Stomach (tissue), 9 donors: ENCODE results near the gene ATAD3B. TPM values are rescaled to one million over a fixed set of nuclear protein-coding genes. Genes with fewer than 3 reads are reported as not detected.
A peak's percentile ranks its signal among the peaks of the same experiment; 100 is the strongest.

Experiments
- DNase-seq, 2 donors: peaks; one replicate each; pipeline versions ENCODE4 v3.0.0 to v3.0.0-alpha.2; 2013 to 2019
- H3K27ac ChIP-seq, 5 donors: fragments of 200-600 bp in 4 of 5; sonication (generic) in 4 of 5; one replicate each; pipeline ENCODE4 v1.5.1; 2013 to 2019; ENCODE audit warnings: mild to moderate bottlenecking in 1 of 5, moderate library complexity in 1 of 5
- H3K27me3 ChIP-seq, 3 donors: fragments of 200-600 bp; sonication (generic); one replicate each; pipeline ENCODE4 v1.5.1; 2017 to 2019; ENCODE audit warnings: mixed run types in 1 of 3
- H3K36me3 ChIP-seq, 4 donors: fragments of 200-600 bp; sonication (generic); 1 replicate in 3 of 4; 2 replicates in 1 of 4; pipeline ENCODE4 v1.5.1; 2016 to 2019
- H3K4me1 ChIP-seq, 4 donors: fragments of 200-600 bp; sonication (generic); one replicate each; pipeline ENCODE4 v1.5.1; 2016 to 2019
- H3K4me3 ChIP-seq, 4 donors: fragments of 200-600 bp; sonication (generic) in 3 of 4; one replicate each; pipeline ENCODE4 v1.5.1; 2016 to 2019; ENCODE audit warnings: mild to moderate bottlenecking in 1 of 4
- H3K9me3 ChIP-seq, 4 donors: fragments of 200-600 bp; sonication (generic); one replicate each; pipeline ENCODE4 v1.5.1; 2016 to 2019
- EP300 ChIP-seq: sonication (generic); formaldehyde crosslinking; IDR thresholded peaks from one replicate; pipeline ENCODE4 v1.6.1; 2017; ENCODE audit warnings: antibody characterized with exemption
- POLR2A ChIP-seq, 4 donors: fragments of 450-650 bp; IDR thresholded peaks; one replicate each; pipeline ENCODE4 v1.6.1; 2016; ENCODE audit warnings: antibody characterized with exemption in 4 of 4, control low read depth in 2 of 4, mild to moderate bottlenecking in 1 of 4, moderate library complexity in 1 of 4
- POLR2AphosphoS5 ChIP-seq, 3 donors: sonication (generic); formaldehyde crosslinking; IDR thresholded peaks; one replicate each; pipeline ENCODE4 v1.6.1; 2016; ENCODE audit warnings: antibody characterized with exemption in 3 of 3
- WGBS, 5 donors: extraction: QIAGEN DNeasy Blood & Tissue Kit in 3 of 5; methylation state at CpG; one replicate each; pipeline versions ENCODE4 v1.1.5 to v1.1.7; 2013 to 2018; 5-methylcytosine and 5-hydroxymethylcytosine counted together
- intact Hi-C: fragments of 100-400 bp; cut with DNase I; formaldehyde crosslinking; loops from one replicate; pipeline ENCODE4 v1.15.1; 2023; ENCODE audit warnings: low total_unique reads
- polyA plus RNA-seq, 3 donors: library from polyadenylated mRNA; stranded (reverse); fragments of 200-250 nt; gene quantifications; one replicate each; pipeline ENCODE4 v1.2.3, GENCODE V29; 2013
- total RNA-seq, 5 donors: library from RNA; depleted of rRNA; stranded (reverse); fragments of >200 nt; gene quantifications; one replicate each; pipeline versions ENCODE4 v1.1.0 to v1.2.3, GENCODE V29; 2014 to 2016
- TF ChIP-seq, protein P1 (sequence below), 7 experiments: fragments of 450-650 bp in 4 of 7; fragments of 200-600 bp in 3 of 7; sonication (generic) in 3 of 7; IDR thresholded peaks; one replicate each; pipeline ENCODE4 v1.5.1; 2016 to 2019; ENCODE audit warnings: antibody characterized with exemption in 7 of 7, control low read depth in 2 of 7, mild to moderate bottlenecking in 1 of 7
- donor health status: healthy with polysubstance abuse.
- donor health status: Bipolar disorder and iron deficiency.
- donor health status: healthy.

The ATAD3B gene
- total and polyA plus RNA-seq, 8 donors: 8.2 to 91.5 (median 21.1) TPM

DNA sequence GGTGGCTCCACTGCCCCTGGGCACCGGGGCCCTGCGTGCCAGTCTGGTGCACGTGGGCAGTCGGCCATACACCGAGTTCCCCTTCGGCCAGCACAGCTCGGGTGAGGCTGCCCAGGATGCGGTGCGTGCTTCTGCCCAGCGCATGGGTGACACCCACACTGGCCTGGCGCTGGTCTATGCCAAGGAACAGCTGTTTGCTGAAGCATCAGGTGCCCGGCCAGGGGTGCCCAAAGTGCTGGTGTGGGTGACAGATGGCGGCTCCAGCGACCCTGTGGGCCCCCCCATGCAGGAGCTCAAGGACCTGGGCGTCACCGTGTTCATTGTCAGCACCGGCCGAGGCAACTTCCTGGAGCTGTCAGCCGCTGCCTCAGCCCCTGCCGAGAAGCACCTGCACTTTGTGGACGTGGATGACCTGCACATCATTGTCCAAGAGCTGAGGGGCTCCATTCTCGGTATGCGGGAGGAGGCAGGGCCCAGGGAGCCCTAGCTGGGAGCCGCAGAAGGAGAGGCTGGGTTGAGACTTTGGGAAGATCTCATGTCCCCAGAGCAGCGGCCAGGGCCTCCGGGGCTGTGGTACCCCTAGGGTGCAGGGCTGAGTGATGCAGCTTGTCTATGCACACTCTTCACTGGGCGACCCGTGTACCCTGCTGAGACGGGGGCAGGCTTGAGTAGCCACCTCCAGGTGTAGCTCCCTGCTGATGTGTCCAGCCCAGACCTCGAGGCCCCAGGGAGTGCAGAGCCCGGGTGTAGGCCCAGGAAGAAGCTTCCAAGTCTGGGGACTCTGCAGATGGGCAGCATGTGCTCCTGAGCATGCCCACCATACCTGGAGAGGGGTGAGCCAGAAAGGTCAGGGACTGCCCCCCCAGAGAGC is 34.3 kb upstream of the ATAD3B start:
- Histone ChIP-seq H3K9me3 (no peaks in the 10 kb centered on the region), H3K4me3 (peak overlapping the region; percentile 54 to 64 (median 58)), H3K27ac (peak overlapping the region; percentile 16 to 92 (median 38)), H3K4me1 (peaks cover 77 to 91% (median 80%) of the 10 kb centered on the region in 4 donors), H3K27me3 (peaks cover 0 to 33% (median 7%) of the 10 kb centered on the region in 3 donors), H3K36me3 (peaks cover 0 to 11% (median 6%) of the 10 kb centered on the region in 4 donors)
- 24 to 51% (median 42%) methylated on average over 11 to 31 of the region's 31 CpGs for WGBS, 5 donors
- no peak for TF ChIP-seq POLR2AphosphoS5 (IDR thresholded peaks at IDR 0.05)
- TF ChIP-seq, protein P1, sequence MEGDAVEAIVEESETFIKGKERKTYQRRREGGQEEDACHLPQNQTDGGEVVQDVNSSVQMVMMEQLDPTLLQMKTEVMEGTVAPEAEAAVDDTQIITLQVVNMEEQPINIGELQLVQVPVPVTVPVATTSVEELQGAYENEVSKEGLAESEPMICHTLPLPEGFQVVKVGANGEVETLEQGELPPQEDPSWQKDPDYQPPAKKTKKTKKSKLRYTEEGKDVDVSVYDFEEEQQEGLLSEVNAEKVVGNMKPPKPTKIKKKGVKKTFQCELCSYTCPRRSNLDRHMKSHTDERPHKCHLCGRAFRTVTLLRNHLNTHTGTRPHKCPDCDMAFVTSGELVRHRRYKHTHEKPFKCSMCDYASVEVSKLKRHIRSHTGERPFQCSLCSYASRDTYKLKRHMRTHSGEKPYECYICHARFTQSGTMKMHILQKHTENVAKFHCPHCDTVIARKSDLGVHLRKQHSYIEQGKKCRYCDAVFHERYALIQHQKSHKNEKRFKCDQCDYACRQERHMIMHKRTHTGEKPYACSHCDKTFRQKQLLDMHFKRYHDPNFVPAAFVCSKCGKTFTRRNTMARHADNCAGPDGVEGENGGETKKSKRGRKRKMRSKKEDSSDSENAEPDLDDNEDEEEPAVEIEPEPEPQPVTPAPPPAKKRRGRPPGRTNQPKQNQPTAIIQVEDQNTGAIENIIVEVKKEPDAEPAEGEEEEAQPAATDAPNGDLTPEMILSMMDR (IDR thresholded peaks at IDR 0.05): no peak
- TF ChIP-seq POLR2A (IDR thresholded peaks at IDR 0.05): no peak
- TF ChIP-seq EP300: no peak
- DNase-seq: peak in 1 of 2 donors; percentile 34
- intact Hi-C loops: no loop called here

DNA sequence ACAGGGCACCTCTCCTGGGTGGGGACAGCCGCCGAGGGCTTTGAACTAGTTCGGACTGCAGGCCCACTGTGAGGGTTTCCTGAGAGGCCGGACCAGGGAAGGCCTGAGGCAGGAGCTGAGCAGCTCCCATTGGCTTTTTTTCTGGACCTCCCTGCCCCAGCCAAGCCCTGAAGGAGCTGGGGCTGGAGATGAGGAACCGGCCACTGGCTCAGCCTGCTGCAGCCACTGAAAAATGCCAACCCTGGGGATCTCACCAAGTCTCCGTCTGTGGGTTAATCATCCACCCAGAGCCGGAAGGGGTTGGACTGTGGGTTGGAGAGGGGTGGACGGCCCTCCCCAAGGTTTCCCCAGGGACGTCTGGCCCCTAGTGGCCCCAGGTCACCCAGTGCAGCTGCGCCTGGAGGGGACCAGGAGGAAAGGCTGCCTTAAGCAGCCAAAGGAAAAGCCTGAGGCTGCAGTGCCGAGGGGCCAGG is 33.6 kb upstream of the ATAD3B start:
- no peaks in the 10 kb centered on the region for H3K9me3 ChIP-seq
- intact Hi-C loops: no loop called here
- peak overlapping the region in 3 of 4 donors; percentile 11 to 64 (median 54) for H3K4me3 ChIP-seq
- WGBS, 5 donors: 24 to 40% (median 32%) methylated on average over 6 to 11 of the region's 11 CpGs
- peaks cover 70 to 87% (median 73%) of the 10 kb centered on the region in 4 donors for H3K4me1 ChIP-seq
- peak; percentile 73 to 88 for DNase-seq
- TF ChIP-seq POLR2A (IDR thresholded peaks at IDR 0.05): no peak
- TF ChIP-seq POLR2AphosphoS5 (IDR thresholded peaks at IDR 0.05): peak in 2 of 3 donors; percentile 24 to 46
- TF ChIP-seq, protein P1 (IDR thresholded peaks at IDR 0.05): peak in 1 of 7 experiments; percentile 19
- no peak for TF ChIP-seq EP300
- peak overlapping the region; percentile 16 to 92 (median 38) for H3K27ac ChIP-seq
- H3K36me3 ChIP-seq: peaks cover 0 to 11% (median 6%) of the 10 kb centered on the region in 4 donors
- H3K27me3 ChIP-seq: peaks cover 0 to 33% (median 7%) of the 10 kb centered on the region in 3 donors

DNA sequence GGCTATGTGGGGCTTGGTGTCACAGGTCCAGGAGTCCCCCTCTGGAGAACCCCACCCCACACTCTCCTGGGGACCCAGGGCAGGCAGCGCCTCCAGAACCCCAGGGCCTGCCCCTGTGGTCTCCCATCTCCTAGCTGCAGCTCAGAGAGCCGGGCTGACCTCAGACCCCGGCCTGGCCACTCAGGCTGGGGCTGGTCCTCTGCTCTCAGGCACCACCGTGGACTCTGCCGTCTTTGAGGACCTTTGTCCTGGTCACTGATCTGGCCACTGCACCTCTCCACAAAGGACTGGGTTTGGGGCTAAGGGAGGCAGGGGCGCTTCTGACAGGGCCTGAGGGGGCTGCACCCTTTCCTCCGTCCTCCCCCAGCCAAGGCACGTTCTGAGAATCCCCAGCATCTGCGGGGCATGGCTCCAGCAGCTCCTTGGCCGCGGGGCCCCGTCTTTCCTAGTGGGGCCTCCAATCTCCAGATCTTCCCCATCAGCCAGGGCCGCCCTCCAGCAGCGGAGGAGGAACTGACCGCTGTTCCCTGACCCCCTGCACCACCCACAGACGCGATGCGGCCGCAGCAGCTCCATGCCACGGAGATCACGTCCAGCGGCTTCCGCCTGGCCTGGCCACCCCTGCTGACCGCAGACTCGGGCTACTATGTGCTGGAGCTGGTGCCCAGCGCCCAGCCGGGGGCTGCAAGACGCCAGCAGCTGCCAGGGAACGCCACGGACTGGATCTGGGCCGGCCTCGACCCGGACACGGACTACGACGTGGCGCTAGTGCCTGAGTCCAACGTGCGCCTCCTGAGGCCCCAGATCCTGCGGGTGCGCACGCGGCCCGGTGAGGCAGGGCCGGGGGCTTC is 32.8 kb upstream of the ATAD3B start:
- intact Hi-C loops: no loop called here
- Histone ChIP-seq H3K4me3 (no peak overlapping the region), H3K4me1 (peaks cover 62 to 78% (median 66%) of the 10 kb centered on the region in 4 donors), H3K36me3 (peaks cover 0 to 11% (median 6%) of the 10 kb centered on the region in 4 donors), H3K9me3 (no peaks in the 10 kb centered on the region), H3K27me3 (peaks cover 0 to 31% (median 7%) of the 10 kb centered on the region in 3 donors), H3K27ac (peak overlapping the region in 4 of 5 donors; percentile 16 to 92 (median 64))
- TF ChIP-seq POLR2AphosphoS5 (IDR thresholded peaks at IDR 0.05) (no peak), POLR2A (IDR thresholded peaks at IDR 0.05) (no peak), EP300 (no peak)
- TF ChIP-seq, protein P1 (IDR thresholded peaks at IDR 0.05): no peak
- 81 to 91% (median 87%) methylated on average over 32 to 45 of the region's 45 CpGs for WGBS, 5 donors
- peak in 1 of 2 donors; percentile 33 for DNase-seq
